Chondrocyte (in vitro differentiated cells): Measurements from ENCODE around the gene EDRF1. TPM values are rescaled to one million over a fixed set of nuclear protein-coding genes. Genes with fewer than 3 reads are reported as not detected.

Experiments used
- DNase-seq: peaks from one replicate; pipeline ENCODE4 v3.0.0; 2021; ENCODE audit warnings: mixed read lengths, low spot score
- H3K27ac Mint-ChIP-seq: one replicate; pipeline ENCODE4 v1.8.0; 2021; ENCODE audit warnings: mild to moderate bottlenecking, moderate library complexity, mixed read lengths; ENCODE audit not compliant: unreplicated experiment
- H3K27me3 Mint-ChIP-seq: 2 replicates; pipeline ENCODE4 v1.8.0; 2021; ENCODE audit warnings: low read depth, mixed read lengths
- H3K36me3 Mint-ChIP-seq: 2 replicates; pipeline ENCODE4 v1.8.0; 2021; ENCODE audit warnings: low read depth, mixed read lengths
- H3K4me1 Mint-ChIP-seq: 2 replicates; pipeline ENCODE4 v1.8.0; 2021; ENCODE audit warnings: low read depth, mild to moderate bottlenecking, mixed read lengths
- H3K4me3 Mint-ChIP-seq: one replicate; pipeline ENCODE4 v1.8.0; 2021; ENCODE audit warnings: mild to moderate bottlenecking, moderate library complexity, mixed read lengths; ENCODE audit not compliant: unreplicated experiment
- H3K9me3 Mint-ChIP-seq: 2 replicates; pipeline ENCODE4 v1.8.0; 2021; ENCODE audit warnings: low read depth, mixed read lengths
- total RNA-seq: library from RNA; stranded (reverse); gene quantifications from 3 replicates; pipeline ENCODE4 v1.2.1, GENCODE V29; 2021
- TF ChIP-seq, protein P1 (sequence below): fragments of 200-600 bp; sonication (generic); IDR thresholded peaks from 2 replicates; pipeline ENCODE4 v1.5.0; 2021; ENCODE audit warnings: antibody characterized with exemption, mild to moderate bottlenecking, moderate library complexity

Gene EDRF1
- total RNA-seq, 1 donor from 2014 or later = 14.8 TPM

- no peak overlapping the region for H3K27ac Mint-ChIP-seq
- TF ChIP-seq, protein P1, sequence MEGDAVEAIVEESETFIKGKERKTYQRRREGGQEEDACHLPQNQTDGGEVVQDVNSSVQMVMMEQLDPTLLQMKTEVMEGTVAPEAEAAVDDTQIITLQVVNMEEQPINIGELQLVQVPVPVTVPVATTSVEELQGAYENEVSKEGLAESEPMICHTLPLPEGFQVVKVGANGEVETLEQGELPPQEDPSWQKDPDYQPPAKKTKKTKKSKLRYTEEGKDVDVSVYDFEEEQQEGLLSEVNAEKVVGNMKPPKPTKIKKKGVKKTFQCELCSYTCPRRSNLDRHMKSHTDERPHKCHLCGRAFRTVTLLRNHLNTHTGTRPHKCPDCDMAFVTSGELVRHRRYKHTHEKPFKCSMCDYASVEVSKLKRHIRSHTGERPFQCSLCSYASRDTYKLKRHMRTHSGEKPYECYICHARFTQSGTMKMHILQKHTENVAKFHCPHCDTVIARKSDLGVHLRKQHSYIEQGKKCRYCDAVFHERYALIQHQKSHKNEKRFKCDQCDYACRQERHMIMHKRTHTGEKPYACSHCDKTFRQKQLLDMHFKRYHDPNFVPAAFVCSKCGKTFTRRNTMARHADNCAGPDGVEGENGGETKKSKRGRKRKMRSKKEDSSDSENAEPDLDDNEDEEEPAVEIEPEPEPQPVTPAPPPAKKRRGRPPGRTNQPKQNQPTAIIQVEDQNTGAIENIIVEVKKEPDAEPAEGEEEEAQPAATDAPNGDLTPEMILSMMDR = no peak
Measured at GRCh38 chr10:125792342-125793300, 73.1 kb downstream of the EDRF1 start.

DNA sequence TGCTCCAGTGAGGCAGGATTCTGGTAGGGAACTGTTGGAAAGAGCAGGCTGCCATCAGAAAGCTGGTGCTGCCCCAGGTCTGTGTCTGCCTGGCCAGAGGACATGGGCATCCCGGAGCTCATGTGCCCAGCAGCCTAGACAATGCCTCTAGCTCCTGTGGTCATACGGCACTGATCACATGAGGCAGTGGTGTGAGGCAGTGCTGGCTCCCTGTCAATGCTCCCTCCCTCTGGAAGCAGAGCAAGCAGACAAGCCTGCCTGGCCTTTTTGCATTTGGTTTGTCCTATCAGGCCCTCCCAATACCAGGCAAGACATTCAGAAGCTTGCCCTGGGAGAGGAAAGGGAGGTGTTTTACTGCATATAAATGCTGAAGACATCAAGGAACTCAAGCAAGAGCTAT, 75.6 kb downstream of the EDRF1 start:
- no peaks in the 10 kb centered on the region for H3K9me3 Mint-ChIP-seq
- H3K4me3 Mint-ChIP-seq = no peak overlapping the region
- no peaks in the 10 kb centered on the region for H3K27me3 Mint-ChIP-seq
- no peak for DNase-seq
- H3K4me1 Mint-ChIP-seq = no peaks in the 10 kb centered on the region
- TF ChIP-seq, protein P1 = no peak
- H3K36me3 Mint-ChIP-seq = peaks cover 27% of the 10 kb centered on the region
- no peak overlapping the region for H3K27ac Mint-ChIP-seq

More at GRCh38 chr10:125792342-125793300, 73.1 kb downstream of the EDRF1 start:
- Mint-ChIP-seq H3K27me3 (no peaks in the 10 kb centered on the region), H3K4me3 (no peak overlapping the region), H3K4me1 (no peaks in the 10 kb centered on the region), H3K9me3 (no peaks in the 10 kb centered on the region), H3K36me3 (peaks cover 30% of the 10 kb centered on the region)
- no peak for DNase-seq

GRCh38 chr10:125795637-125796190, 76.2 kb downstream of the EDRF1 start:
- TF ChIP-seq, protein P1 = no peak
- Mint-ChIP-seq H3K36me3 (peaks cover 26% of the 10 kb centered on the region), H3K27me3 (no peaks in the 10 kb centered on the region), H3K9me3 (no peaks in the 10 kb centered on the region), H3K4me3 (no peak overlapping the region), H3K27ac (no peak overlapping the region), H3K4me1 (no peaks in the 10 kb centered on the region)
- no peak for DNase-seq

DNA sequence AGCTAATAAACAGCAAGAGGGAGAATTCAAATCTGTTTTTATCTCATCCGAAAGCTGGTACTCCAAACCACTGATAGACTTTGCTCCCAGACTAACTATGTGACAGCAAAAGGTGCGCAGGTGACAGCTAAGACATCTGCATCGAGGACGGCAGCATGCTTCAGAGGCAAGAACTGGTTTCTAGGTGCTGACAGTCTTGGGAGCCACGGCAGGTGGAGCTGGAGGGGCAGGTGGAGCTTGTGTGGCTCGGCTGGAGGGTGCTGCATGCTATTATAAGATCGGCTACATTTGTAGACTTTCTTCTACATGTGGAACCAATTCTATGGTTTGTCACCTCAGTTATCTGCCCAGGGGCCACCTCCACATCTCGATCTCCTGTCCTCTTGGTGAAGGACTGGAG, 77.9 kb downstream of the EDRF1 start:
- no peak overlapping the region for H3K27ac Mint-ChIP-seq
- H3K4me1 Mint-ChIP-seq = no peaks in the 10 kb centered on the region
- H3K36me3 Mint-ChIP-seq = peaks cover 20% of the 10 kb centered on the region
- H3K4me3 Mint-ChIP-seq = no peak overlapping the region
- no peaks in the 10 kb centered on the region for H3K27me3 Mint-ChIP-seq
- DNase-seq = no peak
- H3K9me3 Mint-ChIP-seq = no peaks in the 10 kb centered on the region
- TF ChIP-seq, protein P1 = no peak

- no peak for DNase-seq
- TF ChIP-seq, protein P1 = no peak
- Mint-ChIP-seq H3K4me3 (no peak overlapping the region), H3K36me3 (peaks cover 17% of the 10 kb centered on the region), H3K27ac (no peak overlapping the region), H3K9me3 (no peaks in the 10 kb centered on the region), H3K4me1 (no peaks in the 10 kb centered on the region), H3K27me3 (no peaks in the 10 kb centered on the region)
Measured at GRCh38 chr10:125797994-125798662, 78.6 kb downstream of the EDRF1 start.
